Mammary epithelial cell (primary cell): ENCODE results near the gene CCDC27.

Source experiments
- CTCF ChIP-seq, 2 donors: IDR thresholded peaks in 1 of 2; conservative IDR thresholded peaks in 1 of 2; 2 replicates each; pipeline ENCODE4 v1.5.1; 2011 to 2012; ENCODE audit warnings: inconsistent platforms in 2 of 2, low read length in 2 of 2, mild to moderate bottlenecking in 2 of 2, control low read depth in 1 of 2, low read depth in 1 of 2; ENCODE audit not compliant: insufficient read depth in 1 of 2; ENCODE audit errors: extremely low read depth in 1 of 2
- EZH2 ChIP-seq: IDR thresholded peaks from 2 replicates; pipeline ENCODE4 v1.6.1; 2012; ENCODE audit warnings: low read length, inconsistent platforms, borderline replicate concordance

- TF ChIP-seq CTCF (conservative IDR thresholded peaks at IDR 0.05 in 1 of 2, IDR thresholded peaks at IDR 0.05 in 1 of 2; ENCODE audit: extremely low read depth in 1 of 2, insufficient read depth in 1 of 2, low read depth in 1 of 2, low read length in 2 of 2), result no peak
- no peak for TF ChIP-seq EZH2
These were observed 19.1 kb downstream of the CCDC27 start for GRCh38 chr1:3771108-3772026.
